A549 (cell line): ENCODE measurements around the gene IL17A. TPM values are rescaled to one million over a fixed set of nuclear protein-coding genes. Genes with fewer than 3 reads are reported as not detected.

Experiments used
- ATAC-seq, 2 experiments: fragments of 200-7000 bp in 1 of 2; fragments of >200 bp in 1 of 2; cut with Nextera tagmentation in 1 of 2; cut with Tn5 transposase in 1 of 2; 3 replicates each; pipeline versions ENCODE4 v1.8.0 to v1.9.1; 2018 to 2020; ENCODE audit warnings: mild to moderate bottlenecking in 1 of 2, moderate library complexity in 1 of 2
- CTCF ChIA-PET: fragments of 300-600 bp; sonication (Branson Sonifier 250); formaldehyde crosslinking; extraction: SDS; loops from one replicate; lab custom pipeline; 2021; ENCODE audit warnings: antibody characterized with exemption, inconsistent platforms; lab: Yijun Ruan, JAX
- POLR2A ChIA-PET: fragments of 350-600 bp; formaldehyde crosslinking; extraction: SDS; loops from one replicate; lab custom pipeline; 2021; ENCODE audit warnings: antibody characterized with exemption, inconsistent platforms; lab: Yijun Ruan, JAX
- DNase-seq, 2 experiments: peaks; one replicate each; pipeline versions ENCODE4 v3.0.0 to v3.0.0-alpha.2; 2011 to 2016; ENCODE audit warnings: low read depth in 1 of 2, low spot score in 1 of 2
- FAIRE-seq: peaks from 2 replicates; lab custom pipeline; 2011; peaks lifted over from hg19 to GRCh38; lab: Jason Lieb, UNC
- H3K27ac ChIP-seq, 2 experiments: fragments of >200 bp; sonication (Bioruptor Twin); formaldehyde crosslinking; 3 replicates each; pipeline ENCODE4 v1.5.1; 2016 to 2017
- H3K4me1 ChIP-seq: fragments of >200 bp; sonication (Bioruptor Twin); formaldehyde crosslinking; 3 replicates; pipeline ENCODE4 v1.6.1; 2016
- H3K4me2 ChIP-seq: fragments of >200 bp; sonication (Bioruptor Twin); formaldehyde crosslinking; 3 replicates; pipeline ENCODE4 v1.6.1; 2016
- H3K4me3 ChIP-seq: fragments of >200 bp; sonication (Bioruptor Twin); formaldehyde crosslinking; 3 replicates; pipeline ENCODE4 v1.5.1; 2016
- H3K9me3 ChIP-seq: fragments of >200 bp; sonication (Bioruptor Twin); formaldehyde crosslinking; 3 replicates; pipeline ENCODE4 v1.6.1; 2016
- BHLHE40 ChIP-seq: IDR thresholded peaks from 2 replicates; pipeline ENCODE4 v1.6.1; 2012; ENCODE audit warnings: low read depth, low read length, inconsistent platforms
- CBX2 ChIP-seq: fragments of 200-600 bp; sonication (generic); IDR thresholded peaks from 2 replicates; pipeline ENCODE4 v1.6.1; 2016; ENCODE audit warnings: low read depth, mild to moderate bottlenecking, borderline replicate concordance
- CBX8 ChIP-seq: fragments of 200-600 bp; sonication (generic); IDR thresholded peaks from 2 replicates; pipeline ENCODE4 v1.6.1; 2016
- CHD2 ChIP-seq: fragments of 150-350 bp; IDR thresholded peaks from 2 replicates; pipeline ENCODE4 v1.6.1; 2014; ENCODE audit warnings: low read length; ENCODE audit not compliant: partially characterized antibody
- EHF ChIP-seq: fragments of 250-450 bp; sonication (Bioruptor Pico); IDR thresholded peaks from 2 replicates; pipeline ENCODE4 v1.5.0; 2020; ENCODE audit warnings: mild to moderate bottlenecking
- EHMT2 ChIP-seq: fragments of 200-600 bp; sonication (generic); IDR thresholded peaks from 2 replicates; pipeline ENCODE4 v1.6.1; 2016; ENCODE audit warnings: antibody characterized with exemption, low read depth, mild to moderate bottlenecking, moderate library complexity
- EP300 ChIP-seq, 2 experiments: fragments of >200 bp; sonication (Bioruptor Twin); formaldehyde crosslinking; IDR thresholded peaks; 2 replicates in 1 of 2; 3 replicates in 1 of 2; pipeline ENCODE4 v1.6.1; 2016 to 2017
- FOSB ChIP-seq: fragments of 250-450 bp; sonication (Bioruptor Pico); IDR thresholded peaks from 2 replicates; pipeline ENCODE4 v1.5.0; 2020; ENCODE audit warnings: mild to moderate bottlenecking, moderate library complexity
- FOSL2 ChIP-seq, 2 experiments: fragments of 450-650 bp in 1 of 2; fragments of >200 bp in 1 of 2; sonication (Bioruptor Twin) in 1 of 2; formaldehyde crosslinking; IDR thresholded peaks; 2 replicates each; pipeline versions ENCODE4 v1.5.0 to v1.6.1; 2016 to 2020; ENCODE audit warnings: mild to moderate bottlenecking in 1 of 2, moderate library complexity in 1 of 2
- GATA3 ChIP-seq: IDR thresholded peaks from 2 replicates; pipeline ENCODE4 v1.6.1; 2012; ENCODE audit warnings: borderline replicate concordance
- HDAC2 ChIP-seq: fragments of 200-600 bp; sonication (generic); IDR thresholded peaks from 2 replicates; pipeline ENCODE4 v1.6.1; 2016
- HEYL ChIP-seq: fragments of 250-450 bp; sonication (Bioruptor Pico); IDR thresholded peaks from 2 replicates; pipeline ENCODE4 v1.8.0; 2021; ENCODE audit warnings: mild to moderate bottlenecking, moderate library complexity
- KDM1A ChIP-seq: fragments of 200-600 bp; sonication (generic); IDR thresholded peaks from 2 replicates; pipeline ENCODE4 v1.6.1; 2016; ENCODE audit warnings: low read depth, mild to moderate bottlenecking
- NFE2L2 ChIP-seq: fragments of 150-350 bp; conservative IDR thresholded peaks from 2 replicates; pipeline ENCODE4 v1.6.1; 2014; ENCODE audit warnings: low read length
- NR3C1 ChIP-seq: fragments of >200 bp; sonication (Bioruptor Twin); formaldehyde crosslinking; IDR thresholded peaks from 3 replicates; pipeline ENCODE4 v1.6.1; 2017
- PHF8 ChIP-seq: fragments of 200-600 bp; sonication (generic); IDR thresholded peaks from 2 replicates; pipeline ENCODE4 v1.6.1; 2016; ENCODE audit warnings: low read depth, mild to moderate bottlenecking, antibody characterized with exemption, moderate library complexity, borderline replicate concordance
- POLR2A ChIP-seq: IDR thresholded peaks from 2 replicates; pipeline ENCODE4 v1.6.1; 2012; ENCODE audit warnings: mild to moderate bottlenecking, low read length
- POLR2AphosphoS2 ChIP-seq: conservative IDR thresholded peaks from 2 replicates; pipeline ENCODE4 v1.6.1; 2012; ENCODE audit warnings: low read length, improper control_type of control experiment, inconsistent platforms
- RAD21 ChIP-seq, 2 experiments: fragments of >200 bp in 1 of 2; sonication (Bioruptor Twin) in 1 of 2; formaldehyde crosslinking in 1 of 2; IDR thresholded peaks in 1 of 2; conservative IDR thresholded peaks in 1 of 2; 2 replicates in 1 of 2; 3 replicates in 1 of 2; pipeline ENCODE4 v1.6.1; 2012 to 2018; ENCODE audit warnings: inconsistent platforms in 1 of 2
- RARB ChIP-seq: fragments of 250-450 bp; sonication (Bioruptor Pico); IDR thresholded peaks from 2 replicates; pipeline ENCODE4 v1.8.0; 2021; ENCODE audit warnings: mild to moderate bottlenecking, moderate library complexity
- RNF2 ChIP-seq: fragments of 200-600 bp; sonication (generic); IDR thresholded peaks from 2 replicates; pipeline ENCODE4 v1.6.1; 2016; ENCODE audit warnings: low read depth, mild to moderate bottlenecking, antibody characterized with exemption, moderate library complexity, borderline replicate concordance
- TP53 ChIP-seq: fragments of 250-450 bp; sonication (Bioruptor Pico); IDR thresholded peaks from 2 replicates; pipeline ENCODE4 v1.5.0; 2021; ENCODE audit warnings: mild to moderate bottlenecking, moderate library complexity
- ZC3H11A ChIP-seq: fragments of 450-650 bp; IDR thresholded peaks from 2 replicates; pipeline ENCODE4 v1.6.1; 2014; ENCODE audit warnings: antibody characterized with exemption, mild to moderate bottlenecking
- ZFP36 ChIP-seq: fragments of 450-650 bp; IDR thresholded peaks from 2 replicates; pipeline ENCODE4 v1.6.1; 2014; ENCODE audit warnings: borderline replicate concordance; ENCODE audit not compliant: partially characterized antibody
- ZSCAN20 ChIP-seq: fragments of 250-450 bp; sonication (Bioruptor Pico); IDR thresholded peaks from 2 replicates; pipeline ENCODE4 v1.8.0; 2022; ENCODE audit warnings: mild to moderate bottlenecking, moderate library complexity
- WGBS: methylation state at CpG from one replicate; pipeline ENCODE4 v1.1.6; 2017; ENCODE audit errors: missing lambda C conversion rate; 5-methylcytosine and 5-hydroxymethylcytosine counted together
- polyA plus RNA-seq, 4 experiments: library from polyadenylated mRNA; depleted of rRNA in 3 of 4; stranded (reverse); fragments of >200 nt; fragmentation: RNase III in 1 of 4; extraction: RNeasy Plus Mini Kit Qiagen cat#74134 plus additional on column Dnase treatment in 1 of 4; gene quantifications; 2 replicates in 3 of 4; 3 replicates in 1 of 4; pipeline ENCODE4 v1.2.3, GENCODE V29; 2011 to 2017
- TF ChIP-seq, protein P1 (sequence below): fragments of 150-350 bp; IDR thresholded peaks from 2 replicates; pipeline ENCODE4 v1.6.1; 2014; ENCODE audit warnings: low read depth, mild to moderate bottlenecking, low read length
- TF ChIP-seq, protein P2 (sequence below): fragments of >200 bp; sonication (Bioruptor Twin); formaldehyde crosslinking; IDR thresholded peaks from 3 replicates; pipeline ENCODE4 v1.5.1; 2016

IL17A gene
- polyA plus RNA-seq, 2 of the 4 experiments (the other 2 are of a cell fraction): not detected

DNA sequence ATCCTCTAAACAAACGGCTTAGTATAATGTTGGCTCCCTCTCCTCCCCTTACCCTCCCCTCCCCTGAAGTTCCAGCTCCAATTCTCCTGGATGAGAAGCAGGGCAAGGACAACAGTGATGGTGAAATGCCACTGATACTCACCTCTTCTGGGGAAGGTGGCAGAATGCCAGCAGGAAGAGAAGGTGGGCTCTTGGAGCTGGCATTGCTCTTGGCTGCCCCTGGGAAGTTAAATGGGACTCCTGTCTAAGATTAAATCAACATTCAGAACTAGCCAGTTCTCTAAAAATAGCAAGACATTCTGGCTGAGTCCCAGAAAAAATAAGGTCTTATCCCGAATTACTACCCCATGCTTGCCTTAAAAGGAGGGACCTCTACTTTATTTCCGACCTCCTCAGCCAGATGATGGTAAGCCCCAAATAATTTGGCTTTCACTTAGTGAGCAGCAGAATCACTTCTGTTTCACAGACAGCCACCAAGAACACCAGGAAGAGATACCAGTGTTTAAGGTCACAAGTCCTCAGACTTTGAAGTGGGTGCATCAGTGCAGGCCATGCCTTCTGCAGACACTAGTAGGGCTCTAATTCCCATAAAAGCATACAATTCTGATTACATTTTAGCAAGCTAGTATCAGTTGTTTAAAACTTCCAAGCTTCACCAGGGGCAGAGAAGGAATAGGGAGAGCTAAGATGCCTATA, 46.0 kb upstream of the IL17A start:
- no peaks in the 10 kb centered on the region for H3K9me3 ChIP-seq
- CTCF ChIA-PET: no interaction called here
- FAIRE-seq (no peak), DNase-seq (no peak), ATAC-seq (no peak)
- 3% methylated on average over 3 of the region's 3 CpGs for WGBS
- no peak overlapping the region for H3K4me2 ChIP-seq
- TF ChIP-seq KDM1A (no peak), ZFP36 (no peak), CBX2 (no peak), ZSCAN20 (CRISPR knock-in tag) (no peak), BHLHE40 (no peak), EP300 (IDR thresholded peaks at IDR 0.05) (no peak), POLR2A (no peak), CBX8 (no peak), RARB (CRISPR knock-in tag) (no peak), GATA3 (no peak), TP53 (CRISPR knock-in tag) (no peak), CHD2 (no peak), NR3C1 (no peak), NFE2L2 (no peak), EHMT2 (no peak), PHF8 (no peak), POLR2AphosphoS2 (no peak), RNF2 (no peak), FOSL2 (IDR thresholded peaks at IDR 0.05) (no peak), FOSL2 (CRISPR knock-in tag; IDR thresholded peaks at IDR 0.05) (no peak)
- H3K27ac ChIP-seq: no peak overlapping the region
- no peaks in the 10 kb centered on the region for H3K4me1 ChIP-seq
- POLR2A ChIA-PET: no interaction called here
- no peak overlapping the region for H3K4me3 ChIP-seq

DNA sequence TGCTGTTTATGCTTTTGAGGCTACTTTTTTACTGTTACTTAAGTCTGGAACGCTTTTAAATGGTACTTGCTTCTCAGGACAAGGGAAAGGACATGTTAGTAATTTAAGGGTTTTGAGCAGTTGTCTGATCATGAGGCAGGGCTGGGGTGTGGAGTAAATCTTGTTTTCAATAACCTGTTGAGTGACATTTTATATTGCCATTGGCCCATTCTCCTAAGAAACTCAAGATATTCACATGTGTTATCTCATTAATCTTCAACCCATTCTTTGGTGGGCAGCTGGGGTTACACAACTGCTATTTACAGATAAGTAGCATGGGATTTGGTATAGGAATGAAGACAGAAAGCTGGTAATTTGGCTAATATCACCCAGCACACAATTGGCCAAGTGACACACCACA, 44.6 kb upstream of the IL17A start:
- no peaks in the 10 kb centered on the region for H3K9me3 ChIP-seq
- H3K4me1 ChIP-seq: no peaks in the 10 kb centered on the region
- no peak overlapping the region for H3K4me2 ChIP-seq
- no peak for DNase-seq
- no peak overlapping the region for H3K4me3 ChIP-seq
- H3K27ac ChIP-seq: no peak overlapping the region
- no peak for ATAC-seq
- CTCF ChIA-PET: no interaction called here
- POLR2A ChIA-PET: no interaction called here
- 4% methylated on average over 1 of the region's 1 CpG for WGBS
- no peak for TF ChIP-seq RAD21 (conservative IDR thresholded peaks at IDR 0.05 in 1 of 2, IDR thresholded peaks at IDR 0.05 in 1 of 2)
- TF ChIP-seq FOSB (CRISPR knock-in tag): no peak
- TF ChIP-seq ZC3H11A: no peak
- TF ChIP-seq, protein P1, sequence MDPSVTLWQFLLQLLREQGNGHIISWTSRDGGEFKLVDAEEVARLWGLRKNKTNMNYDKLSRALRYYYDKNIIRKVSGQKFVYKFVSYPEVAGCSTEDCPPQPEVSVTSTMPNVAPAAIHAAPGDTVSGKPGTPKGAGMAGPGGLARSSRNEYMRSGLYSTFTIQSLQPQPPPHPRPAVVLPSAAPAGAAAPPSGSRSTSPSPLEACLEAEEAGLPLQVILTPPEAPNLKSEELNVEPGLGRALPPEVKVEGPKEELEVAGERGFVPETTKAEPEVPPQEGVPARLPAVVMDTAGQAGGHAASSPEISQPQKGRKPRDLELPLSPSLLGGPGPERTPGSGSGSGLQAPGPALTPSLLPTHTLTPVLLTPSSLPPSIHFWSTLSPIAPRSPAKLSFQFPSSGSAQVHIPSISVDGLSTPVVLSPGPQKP: no peak
- TF ChIP-seq HEYL (CRISPR knock-in tag): no peak
- no peak for TF ChIP-seq EP300 (IDR thresholded peaks at IDR 0.05)
- TF ChIP-seq HDAC2: no peak
- no peak for TF ChIP-seq EHF
- TF ChIP-seq, protein P2, sequence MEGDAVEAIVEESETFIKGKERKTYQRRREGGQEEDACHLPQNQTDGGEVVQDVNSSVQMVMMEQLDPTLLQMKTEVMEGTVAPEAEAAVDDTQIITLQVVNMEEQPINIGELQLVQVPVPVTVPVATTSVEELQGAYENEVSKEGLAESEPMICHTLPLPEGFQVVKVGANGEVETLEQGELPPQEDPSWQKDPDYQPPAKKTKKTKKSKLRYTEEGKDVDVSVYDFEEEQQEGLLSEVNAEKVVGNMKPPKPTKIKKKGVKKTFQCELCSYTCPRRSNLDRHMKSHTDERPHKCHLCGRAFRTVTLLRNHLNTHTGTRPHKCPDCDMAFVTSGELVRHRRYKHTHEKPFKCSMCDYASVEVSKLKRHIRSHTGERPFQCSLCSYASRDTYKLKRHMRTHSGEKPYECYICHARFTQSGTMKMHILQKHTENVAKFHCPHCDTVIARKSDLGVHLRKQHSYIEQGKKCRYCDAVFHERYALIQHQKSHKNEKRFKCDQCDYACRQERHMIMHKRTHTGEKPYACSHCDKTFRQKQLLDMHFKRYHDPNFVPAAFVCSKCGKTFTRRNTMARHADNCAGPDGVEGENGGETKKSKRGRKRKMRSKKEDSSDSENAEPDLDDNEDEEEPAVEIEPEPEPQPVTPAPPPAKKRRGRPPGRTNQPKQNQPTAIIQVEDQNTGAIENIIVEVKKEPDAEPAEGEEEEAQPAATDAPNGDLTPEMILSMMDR: no peak
- no peak for FAIRE-seq
